Measurements from ENCODE around the gene PSMC2. TPM values are rescaled to one million over a fixed set of nuclear protein-coding genes. Genes with fewer than 3 reads are reported as not detected.

The PSMC2 gene
- 164 and 189 TPM in 2 replicates for total RNA-seq (2014; rRNA removed; shearing (Covaris generic))

DNA sequence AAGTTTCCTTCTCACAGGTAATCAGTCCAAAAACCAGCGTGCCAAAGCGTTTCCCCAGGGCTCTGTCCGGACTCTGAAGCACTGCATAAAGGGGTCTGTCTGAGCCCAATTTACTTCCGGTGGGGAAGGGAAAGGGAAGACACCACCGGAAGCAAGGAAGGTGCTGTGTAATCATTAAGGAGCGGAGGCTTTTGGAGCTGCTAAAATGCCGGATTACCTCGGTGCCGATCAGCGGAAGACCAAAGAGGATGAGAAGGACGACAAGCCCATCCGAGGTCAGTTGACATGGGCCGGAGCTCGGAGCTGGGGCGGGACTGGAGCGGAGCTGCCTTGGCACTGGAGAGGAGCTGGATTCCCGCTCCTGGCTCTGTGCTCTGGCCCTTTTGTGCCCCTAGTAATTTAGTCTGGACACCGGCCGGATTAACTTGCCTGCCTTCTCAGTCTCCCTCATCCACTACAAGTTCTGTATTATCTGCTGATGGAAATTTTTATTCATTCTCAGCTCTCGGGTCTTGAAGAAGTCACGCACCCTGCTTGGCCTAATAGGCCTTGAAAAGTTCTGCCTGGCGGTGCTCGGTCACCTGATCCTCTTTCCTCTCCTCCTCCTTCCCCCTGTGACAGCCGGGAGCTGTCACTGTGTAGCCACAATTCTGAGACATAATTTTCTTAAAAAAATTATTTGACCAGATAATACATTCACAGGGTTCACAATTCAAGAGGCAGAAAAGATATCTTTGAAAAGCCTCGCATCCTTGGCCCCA, at the start of gene PSMC2:
Gene PSMC2 (plus strand): TSS at position 137 of the 761 bp plus-strand sequence. CDS start 69 bp downstream, at position 206.

DNA sequence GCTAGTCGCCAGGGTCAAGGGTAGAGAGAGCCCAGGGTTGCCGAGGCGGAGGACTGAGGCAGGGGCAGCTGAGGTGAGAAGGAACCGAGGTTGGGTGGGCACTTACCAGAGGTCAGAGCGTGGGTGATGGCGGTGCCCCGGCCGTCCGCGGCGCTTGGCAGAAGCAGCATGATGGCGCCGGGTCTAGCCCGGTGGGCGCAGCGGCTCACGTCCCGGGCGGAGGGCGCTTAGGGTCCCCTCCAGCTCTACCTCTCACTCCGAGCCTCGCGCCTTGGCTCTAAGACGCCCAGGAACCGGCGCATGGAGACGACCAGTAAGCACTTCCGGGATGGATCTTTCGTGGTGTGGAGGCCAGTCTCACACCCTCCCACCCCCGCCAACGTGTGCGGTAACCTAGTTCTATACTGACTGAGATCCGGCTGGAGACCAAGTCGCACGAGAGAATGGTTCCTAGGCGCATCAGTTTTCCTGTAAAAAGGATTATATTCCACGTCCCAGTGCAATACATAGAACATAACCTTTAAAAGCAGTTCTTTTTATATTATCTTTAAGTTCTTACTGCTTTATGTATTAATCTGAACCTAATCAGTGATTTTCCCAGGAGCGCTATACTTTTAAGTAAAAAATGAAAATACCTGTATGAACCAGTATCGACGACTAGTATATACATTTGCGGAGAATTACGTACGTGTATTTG, 2.8 kb upstream of the PSMC2 start, which contains the start of gene DNAJC2:
Gene DNAJC2 (minus strand): TSS at position 315 of the 697 bp plus-strand sequence. CDS start 145 bp downstream, at position 170.

Small RNAs within 50 kb of the gene (small RNA-seq; reads per million reads assigned to genes)
- gene RPS29P16: not detected

Other genes starting within 250 kb of the PSMC2 start
- 4.5 TPM in 2 replicates for gene NAPEPLD, start 198.5 kb upstream of the PSMC2 start, total RNA-seq (2014; rRNA removed; shearing (Covaris generic))
- 81.9 and 102 TPM in 2 replicates for gene PMPCB, start 50.2 kb upstream of the PSMC2 start, total RNA-seq (2014; rRNA removed; shearing (Covaris generic))
- gene DNAJC2, start 2.9 kb upstream of the PSMC2 start, total RNA-seq (2014; rRNA removed; shearing (Covaris generic)): 44.4 and 47.1 TPM in 2 replicates
- not detected in 2 replicates for gene SLC26A5, start 98.6 kb downstream of the PSMC2 start, total RNA-seq (2014; rRNA removed; shearing (Covaris generic))